ENCODE measurements around the gene RNF114.

DNA sequence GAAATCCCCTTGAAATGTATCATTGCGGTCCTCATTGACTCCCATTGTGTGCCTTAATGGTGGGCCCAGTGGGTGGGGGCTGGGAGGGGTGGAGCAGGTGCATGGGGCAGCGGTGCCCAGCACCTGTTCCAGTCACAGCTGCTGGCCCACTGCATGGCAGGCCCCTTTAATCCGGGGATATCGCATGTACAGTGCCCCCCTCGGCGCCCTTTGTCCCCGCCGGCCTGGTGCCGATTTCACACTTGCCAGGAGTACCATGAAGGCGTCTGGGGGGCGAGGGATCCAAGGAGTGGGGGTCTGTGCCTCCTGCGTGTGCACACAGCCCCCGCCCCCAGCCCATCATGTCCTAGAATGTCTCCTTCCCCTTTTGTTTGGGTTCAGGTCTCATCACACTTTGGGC lies 49.4 kb downstream of the RNF114 start:
- TF ChIP-seq, protein P1, sequence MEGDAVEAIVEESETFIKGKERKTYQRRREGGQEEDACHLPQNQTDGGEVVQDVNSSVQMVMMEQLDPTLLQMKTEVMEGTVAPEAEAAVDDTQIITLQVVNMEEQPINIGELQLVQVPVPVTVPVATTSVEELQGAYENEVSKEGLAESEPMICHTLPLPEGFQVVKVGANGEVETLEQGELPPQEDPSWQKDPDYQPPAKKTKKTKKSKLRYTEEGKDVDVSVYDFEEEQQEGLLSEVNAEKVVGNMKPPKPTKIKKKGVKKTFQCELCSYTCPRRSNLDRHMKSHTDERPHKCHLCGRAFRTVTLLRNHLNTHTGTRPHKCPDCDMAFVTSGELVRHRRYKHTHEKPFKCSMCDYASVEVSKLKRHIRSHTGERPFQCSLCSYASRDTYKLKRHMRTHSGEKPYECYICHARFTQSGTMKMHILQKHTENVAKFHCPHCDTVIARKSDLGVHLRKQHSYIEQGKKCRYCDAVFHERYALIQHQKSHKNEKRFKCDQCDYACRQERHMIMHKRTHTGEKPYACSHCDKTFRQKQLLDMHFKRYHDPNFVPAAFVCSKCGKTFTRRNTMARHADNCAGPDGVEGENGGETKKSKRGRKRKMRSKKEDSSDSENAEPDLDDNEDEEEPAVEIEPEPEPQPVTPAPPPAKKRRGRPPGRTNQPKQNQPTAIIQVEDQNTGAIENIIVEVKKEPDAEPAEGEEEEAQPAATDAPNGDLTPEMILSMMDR (IDR thresholded peaks at IDR 0.05; ENCODE audit: insufficient read depth, low read length), result no peak
- TF ChIP-seq GABPA (IDR thresholded peaks at IDR 0.05; ENCODE audit: low read depth) (no peak), POLR2AphosphoS5 (IDR thresholded peaks at IDR 0.05; ENCODE audit: low read depth) (no peak)
